Fibroblast of the aortic adventitia (primary cell): Measurements from ENCODE around the gene SLC9A1. TPM values are rescaled to one million over a fixed set of nuclear protein-coding genes. Genes with fewer than 3 reads are reported as not detected.
"Not testable (repeated sequence)": the region's sequence is repeated elsewhere in the genome, so short reads cannot be mapped to it uniquely, and the experiment has no call there.

Source experiments
- DNase-seq: peaks from one replicate; pipeline ENCODE4 v3.0.0-alpha.2; 2010; ENCODE audit warnings: low read depth
- H3K4me3 ChIP-seq: 2 replicates; pipeline ENCODE4 v1.5.1; 2011; ENCODE audit warnings: low read depth, mild to moderate bottlenecking, control low read depth, low read length, moderate library complexity
- CTCF ChIP-seq: IDR thresholded peaks from 2 replicates; pipeline ENCODE4 v1.5.1; 2011; ENCODE audit warnings: mild to moderate bottlenecking, low read length, control low read depth, inconsistent platforms; ENCODE audit not compliant: insufficient read depth
- total RNA-seq: library from RNA; depleted of rRNA; stranded (reverse); fragments of >200 nt; gene quantifications from 2 replicates; pipeline ENCODE4 v1.2.3, GENCODE V29; 2012; ENCODE audit warnings: low replicate concordance

SLC9A1 gene
- total RNA-seq, result 1.3 and 7.4 TPM in 2 replicates

- peak within 1 kb of the TSS; percentile 81 for H3K4me3 ChIP-seq
- TF ChIP-seq CTCF, result peak; percentile 69
- peak; percentile 92 for DNase-seq
Measured at GRCh38 chr1:27154991-27155781, at the start of gene SLC9A1. SLC9A1 (minus strand) TSS chr1:27155125; CDS start chr1:27154334, 791 bp downstream.

DNA sequence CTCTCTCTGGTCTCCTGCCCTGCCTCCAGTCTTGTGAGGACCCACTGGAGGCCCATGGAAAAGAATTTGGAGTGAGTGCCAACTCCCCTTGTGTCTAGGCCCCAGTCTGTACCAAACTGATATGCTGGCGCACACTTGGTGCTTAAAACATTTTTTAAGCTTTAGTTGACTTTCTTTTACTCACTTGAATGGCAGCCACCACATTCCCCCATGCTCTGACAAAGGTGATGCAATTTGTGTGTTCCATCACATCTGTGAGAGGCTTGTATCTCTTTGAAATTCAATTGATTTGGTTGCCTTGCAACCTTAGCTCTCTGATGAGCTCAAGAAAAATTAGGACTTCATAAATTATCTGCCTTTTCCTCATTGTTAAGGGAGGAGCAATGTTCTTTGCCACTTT, 49.0 kb upstream of the SLC9A1 start:
- no peak overlapping the region for H3K4me3 ChIP-seq
- DNase-seq, result peak; percentile 17
- no peak for TF ChIP-seq CTCF

DNA sequence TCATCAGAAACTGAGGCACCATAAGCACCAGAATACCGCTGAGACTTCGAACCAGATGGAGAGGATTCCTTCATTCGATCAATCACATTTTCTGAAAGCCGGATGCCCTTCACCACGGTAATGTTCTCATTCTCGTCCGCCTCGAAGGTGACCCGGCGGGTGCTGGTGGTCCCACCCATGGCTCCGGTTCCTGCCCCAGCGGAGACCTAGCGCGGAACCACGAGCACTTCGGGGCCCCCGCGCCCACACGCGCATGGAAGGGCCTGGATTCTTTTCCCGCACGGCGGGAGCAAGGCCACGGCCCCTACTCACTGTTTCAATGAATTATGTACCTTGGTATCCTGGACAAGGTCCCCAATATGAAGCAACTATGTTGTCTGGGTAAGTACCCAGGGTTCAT, 46.4 kb upstream of the SLC9A1 start:
- DNase-seq, result no peak
- TF ChIP-seq CTCF, result no peak
- H3K4me3 ChIP-seq, result no peak overlapping the region

DNA sequence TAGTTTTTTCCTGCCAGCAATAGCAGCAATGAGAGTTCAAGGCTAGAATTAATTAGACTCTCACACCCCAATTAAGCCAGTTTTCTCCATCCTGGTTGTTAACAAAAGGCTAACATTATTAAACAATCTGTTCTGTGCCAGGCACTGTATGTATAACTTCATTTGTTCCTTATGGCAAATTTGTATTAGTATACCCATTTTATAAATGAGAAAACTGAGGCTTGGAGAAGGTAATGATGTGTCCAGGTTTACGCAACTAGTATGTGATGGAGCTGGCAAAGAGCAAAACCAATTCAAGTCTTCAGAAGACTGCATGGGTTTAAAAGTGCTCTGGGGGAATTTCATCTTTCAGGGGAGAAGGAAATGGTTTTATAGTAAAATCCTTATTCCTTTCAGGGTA, 38.3 kb upstream of the SLC9A1 start:
- DNase-seq, result no peak
- H3K4me3 ChIP-seq, result no peak overlapping the region
- TF ChIP-seq CTCF, result no peak

GRCh38 chr1:27192039-27192529, 37.2 kb upstream of the SLC9A1 start:
- peak; percentile 27 for DNase-seq
- H3K4me3 ChIP-seq, result no peak overlapping the region
- no peak for TF ChIP-seq CTCF

DNA sequence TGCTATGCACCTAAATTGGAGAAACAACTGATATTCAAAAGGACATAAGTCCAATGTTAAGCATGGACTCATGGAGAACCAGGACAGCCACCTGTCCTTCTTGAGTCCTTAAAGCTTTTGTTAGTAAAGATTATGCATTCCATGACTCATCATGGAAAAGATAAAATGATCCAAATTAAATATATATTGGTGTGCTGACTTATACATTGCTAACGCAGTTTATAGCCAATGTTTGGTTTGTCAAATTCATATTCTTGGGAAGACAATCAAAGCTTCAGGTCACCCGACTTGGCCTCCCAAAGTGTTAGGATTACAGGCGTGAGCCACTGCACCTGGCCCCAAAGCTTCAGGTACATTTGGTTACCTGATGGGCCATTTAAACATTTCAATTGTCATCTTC, 29.7 kb upstream of the SLC9A1 start:
- not testable (repeated sequence) for DNase-seq, H3K4me3 ChIP-seq

- TF ChIP-seq CTCF, result no peak
- no peak overlapping the region for H3K4me3 ChIP-seq
- no peak for DNase-seq
Measured at GRCh38 chr1:27179979-27180378, 25.1 kb upstream of the SLC9A1 start.
